K562 (cell line): ENCODE results near the gene ZMYND19. TPM values are rescaled to one million over a fixed set of nuclear protein-coding genes. Genes with fewer than 3 reads are reported as not detected.

Experiments
- AFF1 ChIP-seq, 2 experiments: fragments of 450-650 bp; IDR thresholded peaks; 2 replicates each; pipeline ENCODE4 v1.6.1; 2018; ENCODE audit warnings: mild to moderate bottlenecking in 2 of 2, low read depth in 1 of 2; ENCODE audit not compliant: partially characterized antibody in 2 of 2
- CBX2 ChIP-seq: fragments of 200-600 bp; sonication (generic); IDR thresholded peaks from one replicate; pipeline ENCODE4 v1.6.1; 2012; ENCODE audit warnings: mild to moderate bottlenecking, low read length, inconsistent platforms; ENCODE audit not compliant: insufficient read depth, poor library complexity, severe bottlenecking
- CBX8 ChIP-seq: fragments of 200-600 bp; sonication (generic); IDR thresholded peaks from 2 replicates; pipeline ENCODE4 v1.6.1; 2012; ENCODE audit warnings: borderline replicate concordance, mixed run types, low read depth, mild to moderate bottlenecking, moderate library complexity, mixed read lengths, low read length, control low read depth, inconsistent platforms; ENCODE audit not compliant: poor library complexity, severe bottlenecking; ENCODE audit errors: extremely low read depth
- CHD4 ChIP-seq: fragments of 200-600 bp; sonication (generic); IDR thresholded peaks from 3 replicates; pipeline ENCODE4 v1.6.1; 2012; ENCODE audit warnings: low read depth, mild to moderate bottlenecking, mixed read lengths, low read length, inconsistent platforms; ENCODE audit not compliant: insufficient read depth, insufficient replicate concordance, poor library complexity, severe bottlenecking
- MAFF ChIP-seq: IDR thresholded peaks from 2 replicates; pipeline ENCODE4 v1.6.1; 2012; ENCODE audit warnings: low read length, improper control_type of control experiment
- MLX ChIP-seq, 2 experiments: fragments of 450-650 bp in 1 of 2; sonication (generic) in 1 of 2; formaldehyde crosslinking; conservative IDR thresholded peaks; 2 replicates each; pipeline versions ENCODE4 v1.4.0 to v1.8.1; 2020 to 2022; ENCODE audit warnings: mild to moderate bottlenecking in 1 of 2, missing genetic modification reagents in 1 of 2
- MXI1 ChIP-seq: IDR thresholded peaks from 2 replicates; pipeline ENCODE4 v1.6.1; 2011; ENCODE audit warnings: low read depth, mild to moderate bottlenecking, improper control_type of control experiment, low read length
- MYC ChIP-seq, 2 experiments: fragments of 250-450 bp in 1 of 2; sonication (Bioruptor Pico) in 1 of 2; IDR thresholded peaks; 2 replicates each; pipeline versions ENCODE4 v1.5.1 to v1.6.1; 2012 to 2021; ENCODE audit warnings: low read depth in 2 of 2, borderline replicate concordance in 1 of 2, improper control_type of control experiment in 1 of 2, low read length in 1 of 2, mild to moderate bottlenecking in 1 of 2, moderate library complexity in 1 of 2
- NFXL1 ChIP-seq: fragments of 450-650 bp; formaldehyde crosslinking; IDR thresholded peaks from 2 replicates; pipeline ENCODE4 v1.4.0; 2021; ENCODE audit warnings: mild to moderate bottlenecking
- PCBP1 ChIP-seq: fragments of 200-400 bp; formaldehyde crosslinking; IDR thresholded peaks from 2 replicates; pipeline ENCODE4 v1.6.1; 2018; ENCODE audit warnings: mild to moderate bottlenecking, low read depth, low read length; ENCODE audit not compliant: poor library complexity, severe bottlenecking
- PRPF4 ChIP-seq: fragments of 200-400 bp; formaldehyde crosslinking; IDR thresholded peaks from one replicate; pipeline ENCODE4 v1.6.1; 2017; ENCODE audit warnings: low read length, low read depth, mild to moderate bottlenecking; ENCODE audit not compliant: insufficient read depth, poor library complexity, severe bottlenecking
- SMARCE1 ChIP-seq: fragments of 450-650 bp; IDR thresholded peaks from 2 replicates; pipeline ENCODE4 v1.7.1; 2016; ENCODE audit warnings: mild to moderate bottlenecking
- STAG1 ChIP-seq: sonication (generic); formaldehyde crosslinking; IDR thresholded peaks from 2 replicates; pipeline ENCODE4 v1.5.0; 2020; ENCODE audit warnings: missing genetic modification reagents, borderline replicate concordance
- THAP12 ChIP-seq: fragments of 250-450 bp; sonication (Bioruptor Pico); IDR thresholded peaks from 2 replicates; pipeline ENCODE4 v1.9.0; 2021; ENCODE audit warnings: mild to moderate bottlenecking, inconsistent platforms
- ZNF408 ChIP-seq: fragments of 250-450 bp; sonication (Bioruptor Pico); IDR thresholded peaks from 2 replicates; pipeline ENCODE4 v1.4.0; 2020; ENCODE audit warnings: low read depth, mild to moderate bottlenecking, moderate library complexity
- ZNF436 ChIP-seq: fragments of 250-450, 450-650 bp; sonication (Bioruptor Pico); formaldehyde crosslinking; IDR thresholded peaks from 2 replicates; pipeline ENCODE4 v1.7.0; 2020; ENCODE audit warnings: mild to moderate bottlenecking
- polyA plus RNA-seq, 8 experiments: library from polyadenylated mRNA; depleted of rRNA in 4 of 8; stranded (reverse) in 5 of 8; unstranded in 3 of 8; fragments of >200 nt; fragmentation: Nextera tagmentation in 2 of 8; fragmentation: Illumina TruSeq in 1 of 8; extraction: Ambion mirVana in 2 of 8; extraction: Trizol in 1 of 8; gene quantifications; 2 replicates each; pipeline versions ENCODE4 v1.2.1 to v1.2.3, GENCODE V29; 2011 to 2014; ENCODE audit warnings: inconsistent platforms in 1 of 8, missing spikeins in 1 of 8
- total RNA-seq, 7 experiments: library from RNA; depleted of rRNA in 6 of 7; stranded (reverse); fragments of >200 nt in 6 of 7; fragmentation: Illumina TruSeq in 2 of 7; extraction: Trizol in 2 of 7; gene quantifications; 2 replicates each; pipeline versions ENCODE4 v1.2.1 to v1.2.3, GENCODE V29; 2011 to 2021; ENCODE audit warnings: low replicate concordance in 1 of 7

The ZMYND19 gene
- total and polyA plus RNA-seq, 9 of the 15 experiments (the other 6 are each of a cell fraction or from before 2014, with no cell fraction given), result 1.0 to 86.7 (median 44.0) TPM

- TF ChIP-seq MXI1, result no peak
- TF ChIP-seq SMARCE1, result no peak
- no peak for TF ChIP-seq CBX8
- TF ChIP-seq STAG1, result no peak
- TF ChIP-seq CBX2, result no peak
- TF ChIP-seq CHD4, result no peak
- no peak for TF ChIP-seq AFF1 (IDR thresholded peaks at IDR 0.05; ENCODE audit: low read depth in 1 of 2, partially characterized antibody in 2 of 2)
- TF ChIP-seq PRPF4, result no peak
- no peak for TF ChIP-seq PCBP1
- no peak for TF ChIP-seq MAFF
- TF ChIP-seq NFXL1, result no peak
- TF ChIP-seq MYC (IDR thresholded peaks at IDR 0.05; ENCODE audit: low read depth, low read length), result peak; percentile 96
- no peak for TF ChIP-seq MYC (CRISPR knock-in tag; IDR thresholded peaks at IDR 0.05; ENCODE audit: borderline replicate concordance, low read depth)
- TF ChIP-seq ZNF408 (CRISPR knock-in tag), result no peak
- TF ChIP-seq ZNF436, result no peak
- TF ChIP-seq MLX (CRISPR knock-in tag; conservative IDR thresholded peaks at IDR 0.05), result no peak
- no peak for TF ChIP-seq THAP12 (CRISPR knock-in tag)
Measured at GRCh38 chr9:137534256-137535119, 55.8 kb downstream of the ZMYND19 start (continued).
